Gastroesophageal sphincter (tissue), 3 donors: ENCODE measurements around the gene KCND2.

Experiments
- POLR2AphosphoS5 ChIP-seq: sonication (generic); formaldehyde crosslinking; IDR thresholded peaks from one replicate; pipeline ENCODE4 v1.6.1; 2017; ENCODE audit warnings: antibody characterized with exemption
- TF ChIP-seq, protein P1 (sequence below), 4 experiments: fragments of 200-600 bp in 2 of 4; fragments of 450-650 bp in 2 of 4; sonication (generic) in 1 of 4; IDR thresholded peaks; one replicate each; pipeline ENCODE4 v1.5.1; 2017 to 2019; ENCODE audit warnings: antibody characterized with exemption in 4 of 4, mild to moderate bottlenecking in 2 of 4, moderate library complexity in 2 of 4

- TF ChIP-seq POLR2AphosphoS5: no peak
- TF ChIP-seq, protein P1, sequence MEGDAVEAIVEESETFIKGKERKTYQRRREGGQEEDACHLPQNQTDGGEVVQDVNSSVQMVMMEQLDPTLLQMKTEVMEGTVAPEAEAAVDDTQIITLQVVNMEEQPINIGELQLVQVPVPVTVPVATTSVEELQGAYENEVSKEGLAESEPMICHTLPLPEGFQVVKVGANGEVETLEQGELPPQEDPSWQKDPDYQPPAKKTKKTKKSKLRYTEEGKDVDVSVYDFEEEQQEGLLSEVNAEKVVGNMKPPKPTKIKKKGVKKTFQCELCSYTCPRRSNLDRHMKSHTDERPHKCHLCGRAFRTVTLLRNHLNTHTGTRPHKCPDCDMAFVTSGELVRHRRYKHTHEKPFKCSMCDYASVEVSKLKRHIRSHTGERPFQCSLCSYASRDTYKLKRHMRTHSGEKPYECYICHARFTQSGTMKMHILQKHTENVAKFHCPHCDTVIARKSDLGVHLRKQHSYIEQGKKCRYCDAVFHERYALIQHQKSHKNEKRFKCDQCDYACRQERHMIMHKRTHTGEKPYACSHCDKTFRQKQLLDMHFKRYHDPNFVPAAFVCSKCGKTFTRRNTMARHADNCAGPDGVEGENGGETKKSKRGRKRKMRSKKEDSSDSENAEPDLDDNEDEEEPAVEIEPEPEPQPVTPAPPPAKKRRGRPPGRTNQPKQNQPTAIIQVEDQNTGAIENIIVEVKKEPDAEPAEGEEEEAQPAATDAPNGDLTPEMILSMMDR (IDR thresholded peaks at IDR 0.05): no peak
Measured at GRCh38 chr7:120462991-120463390, 190.0 kb downstream of the KCND2 start.
